ENCODE data around the gene OR52E8.

OR52E8 gene

GRCh38 chr11:5807580-5807979 is 49.9 kb downstream of the OR52E8 start:
- DNase-seq = no peak
